HEK293 (cell line): ENCODE results near the gene RNASEH2A.

Experiments used
- GLI4 ChIP-seq: fragments of 450-650 bp; formaldehyde crosslinking; IDR thresholded peaks from 2 replicates; pipeline ENCODE4 v1.5.1; 2016; ENCODE audit warnings: missing biosample characterization, missing genetic modification characterization
- IKZF3 ChIP-seq: fragments of 450-650 bp; IDR thresholded peaks from 2 replicates; pipeline ENCODE4 v1.5.0; 2018; ENCODE audit warnings: missing biosample characterization, mild to moderate bottlenecking, missing genetic modification characterization, moderate library complexity
- KLF10 ChIP-seq: fragments of 450-650 bp; IDR thresholded peaks from 2 replicates; pipeline ENCODE4 v1.5.1; 2018; ENCODE audit warnings: missing biosample characterization, mild to moderate bottlenecking, missing genetic modification characterization
- ZFP3 ChIP-seq: fragments of 450-650 bp; formaldehyde crosslinking; IDR thresholded peaks from 2 replicates; pipeline ENCODE4 v1.5.1; 2016; ENCODE audit warnings: low read depth, missing biosample characterization, missing genetic modification characterization
- ZNF146 ChIP-seq: fragments of 450-650 bp; formaldehyde crosslinking; IDR thresholded peaks from 2 replicates; pipeline ENCODE4 v1.5.1; 2016; ENCODE audit warnings: missing biosample characterization, missing genetic modification characterization
- ZNF155 ChIP-seq: fragments of 450-650 bp; formaldehyde crosslinking; IDR thresholded peaks from 2 replicates; pipeline ENCODE4 v1.5.1; 2016; ENCODE audit warnings: missing biosample characterization, missing genetic modification characterization
- ZNF175 ChIP-seq: fragments of 450-650 bp; formaldehyde crosslinking; IDR thresholded peaks from 2 replicates; pipeline ENCODE4 v1.5.1; 2016; ENCODE audit warnings: missing biosample characterization, missing genetic modification characterization
- ZNF223 ChIP-seq: fragments of 450-650 bp; formaldehyde crosslinking; IDR thresholded peaks from 2 replicates; pipeline ENCODE4 v1.5.1; 2016; ENCODE audit warnings: missing biosample characterization, missing genetic modification characterization
- ZNF335 ChIP-seq: fragments of 450-650 bp; formaldehyde crosslinking; conservative IDR thresholded peaks from 2 replicates; pipeline ENCODE4 v1.5.1; 2016; ENCODE audit warnings: missing biosample characterization, missing genetic modification characterization
- ZNF391 ChIP-seq: fragments of 450-650 bp; formaldehyde crosslinking; IDR thresholded peaks from 2 replicates; pipeline ENCODE4 v1.5.1; 2016; ENCODE audit warnings: low read depth, missing biosample characterization, missing genetic modification characterization, borderline replicate concordance
- ZNF555 ChIP-seq: fragments of 450-650 bp; formaldehyde crosslinking; conservative IDR thresholded peaks from 2 replicates; pipeline ENCODE4 v1.5.1; 2017; ENCODE audit warnings: missing biosample characterization, mild to moderate bottlenecking, missing genetic modification characterization, inconsistent platforms
- ZNF677 ChIP-seq: fragments of 450-650 bp; IDR thresholded peaks from 2 replicates; pipeline ENCODE4 v1.5.0; 2018; ENCODE audit warnings: missing biosample characterization, mild to moderate bottlenecking, missing genetic modification characterization, moderate library complexity
- ZNF701 ChIP-seq: fragments of 450-650 bp; formaldehyde crosslinking; IDR thresholded peaks from 2 replicates; pipeline ENCODE4 v1.5.1; 2016; ENCODE audit warnings: missing biosample characterization, missing genetic modification characterization
- ZNF76 ChIP-seq: fragments of 450-650 bp; formaldehyde crosslinking; IDR thresholded peaks from 2 replicates; pipeline ENCODE4; 2016; ENCODE audit warnings: low read depth, missing biosample characterization, missing genetic modification characterization, borderline replicate concordance
- ZNF837 ChIP-seq: fragments of 450-650 bp; formaldehyde crosslinking; IDR thresholded peaks from 2 replicates; pipeline ENCODE4 v1.5.1; 2016; ENCODE audit warnings: missing biosample characterization, missing genetic modification characterization
- TF ChIP-seq, protein P1 (sequence below): fragments of 450-650 bp; formaldehyde crosslinking; IDR thresholded peaks from 2 replicates; pipeline ENCODE4 v1.5.1; 2016; ENCODE audit warnings: missing biosample characterization, missing genetic modification characterization, low read depth
- TF ChIP-seq, protein P2 (sequence below): fragments of 450-650 bp; formaldehyde crosslinking; IDR thresholded peaks from 2 replicates; pipeline ENCODE4 v1.5.1; 2016; ENCODE audit warnings: missing biosample characterization, missing genetic modification characterization
- TF ChIP-seq, protein P3 (sequence below): fragments of 450-650 bp; formaldehyde crosslinking; IDR thresholded peaks from 2 replicates; pipeline ENCODE4 v1.5.1; 2016; ENCODE audit warnings: missing biosample characterization, missing genetic modification characterization
- TF ChIP-seq, protein P4 (sequence below): fragments of 450-650 bp; formaldehyde crosslinking; IDR thresholded peaks from 2 replicates; pipeline ENCODE4 v1.5.1; 2016; ENCODE audit warnings: missing biosample characterization, missing genetic modification characterization
- TF ChIP-seq, protein P5 (sequence below): fragments of 450-650 bp; formaldehyde crosslinking; IDR thresholded peaks from 2 replicates; pipeline ENCODE4 v1.5.1; 2016; ENCODE audit warnings: missing biosample characterization, missing genetic modification characterization
- TF ChIP-seq, protein P6 (sequence below): fragments of 450-650 bp; formaldehyde crosslinking; IDR thresholded peaks from 2 replicates; pipeline ENCODE4 v1.5.1; 2016; ENCODE audit warnings: missing biosample characterization, missing genetic modification characterization
- TF ChIP-seq, protein P7 (sequence below): fragments of 450-650 bp; formaldehyde crosslinking; IDR thresholded peaks from 2 replicates; pipeline ENCODE4 v1.5.1; 2016; ENCODE audit warnings: missing biosample characterization, missing genetic modification characterization
- TF ChIP-seq, protein P8 (sequence below): sonication (generic); formaldehyde crosslinking; IDR thresholded peaks from 2 replicates; pipeline ENCODE4 v1.8.1; 2022; ENCODE audit warnings: mild to moderate bottlenecking, moderate library complexity, missing genetic modification reagents
- TF ChIP-seq, protein P9 (sequence below): fragments of 450-650 bp; formaldehyde crosslinking; IDR thresholded peaks from 2 replicates; pipeline ENCODE4 v1.5.1; 2017; ENCODE audit warnings: missing biosample characterization, missing genetic modification characterization

Gene RNASEH2A

DNA sequence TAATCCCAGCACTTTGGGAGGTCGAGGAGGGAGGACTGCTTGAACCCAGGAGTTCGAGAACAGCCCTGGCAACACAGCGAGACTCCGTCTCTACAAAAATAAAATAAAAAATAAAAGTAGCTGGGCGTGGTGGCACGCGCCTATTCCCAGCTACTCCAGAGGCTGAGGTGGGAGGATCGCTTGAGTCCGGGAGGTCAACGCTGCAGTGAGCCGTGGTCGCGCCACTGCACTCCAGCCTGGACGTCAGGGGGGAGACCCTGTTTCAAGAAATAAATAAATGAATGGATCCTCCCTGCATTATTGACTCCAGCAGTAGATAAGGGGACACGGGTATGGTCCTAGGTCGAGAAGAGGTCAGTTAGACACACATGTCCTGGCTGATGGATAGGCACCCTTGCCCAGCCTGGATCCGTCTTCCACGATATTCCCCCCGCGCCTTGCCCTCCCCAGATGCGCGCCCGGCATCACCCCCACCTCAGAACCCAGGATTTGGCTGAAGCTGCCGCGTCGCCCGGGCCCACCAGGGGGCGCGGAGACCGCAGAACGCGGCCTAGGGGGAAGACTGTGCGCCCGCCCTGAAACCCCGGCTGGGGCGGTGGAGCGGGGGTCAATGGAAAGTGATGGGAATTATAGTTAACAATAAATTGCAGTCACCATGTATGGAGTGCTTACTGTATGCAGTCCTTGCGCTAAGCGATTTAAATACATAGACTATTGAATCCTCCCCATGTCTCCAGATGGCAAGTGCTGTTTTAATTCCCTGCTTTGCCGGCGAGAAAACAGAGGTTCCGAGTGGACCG, 29.0 kb upstream of the RNASEH2A start (continued):
- TF ChIP-seq, protein P1, sequence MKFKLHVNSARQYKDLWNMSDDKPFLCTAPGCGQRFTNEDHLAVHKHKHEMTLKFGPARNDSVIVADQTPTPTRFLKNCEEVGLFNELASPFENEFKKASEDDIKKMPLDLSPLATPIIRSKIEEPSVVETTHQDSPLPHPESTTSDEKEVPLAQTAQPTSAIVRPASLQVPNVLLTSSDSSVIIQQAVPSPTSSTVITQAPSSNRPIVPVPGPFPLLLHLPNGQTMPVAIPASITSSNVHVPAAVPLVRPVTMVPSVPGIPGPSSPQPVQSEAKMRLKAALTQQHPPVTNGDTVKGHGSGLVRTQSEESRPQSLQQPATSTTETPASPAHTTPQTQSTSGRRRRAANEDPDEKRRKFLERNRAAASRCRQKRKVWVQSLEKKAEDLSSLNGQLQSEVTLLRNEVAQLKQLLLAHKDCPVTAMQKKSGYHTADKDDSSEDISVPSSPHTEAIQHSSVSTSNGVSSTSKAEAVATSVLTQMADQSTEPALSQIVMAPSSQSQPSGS = no peak
- no peak for TF ChIP-seq ZNF677 (tag by site-specific recombination)
- peak; percentile 25; the same call in 1 of the 2 replicates for TF ChIP-seq ZNF76 (tag by site-specific recombination)
- no peak for TF ChIP-seq ZFP3 (tag by site-specific recombination)
- TF ChIP-seq, protein P2, sequence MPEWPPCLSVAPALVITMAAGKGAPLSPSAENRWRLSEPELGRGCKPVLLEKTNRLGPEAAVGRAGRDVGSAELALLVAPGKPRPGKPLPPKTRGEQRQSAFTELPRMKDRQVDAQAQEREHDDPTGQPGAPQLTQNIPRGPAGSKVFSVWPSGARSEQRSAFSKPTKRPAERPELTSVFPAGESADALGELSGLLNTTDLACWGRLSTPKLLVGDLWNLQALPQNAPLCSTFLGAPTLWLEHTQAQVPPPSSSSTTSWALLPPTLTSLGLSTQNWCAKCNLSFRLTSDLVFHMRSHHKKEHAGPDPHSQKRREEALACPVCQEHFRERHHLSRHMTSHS (tag by site-specific recombination) = no peak
- no peak for TF ChIP-seq ZNF155 (tag by site-specific recombination)
- TF ChIP-seq, protein P3, sequence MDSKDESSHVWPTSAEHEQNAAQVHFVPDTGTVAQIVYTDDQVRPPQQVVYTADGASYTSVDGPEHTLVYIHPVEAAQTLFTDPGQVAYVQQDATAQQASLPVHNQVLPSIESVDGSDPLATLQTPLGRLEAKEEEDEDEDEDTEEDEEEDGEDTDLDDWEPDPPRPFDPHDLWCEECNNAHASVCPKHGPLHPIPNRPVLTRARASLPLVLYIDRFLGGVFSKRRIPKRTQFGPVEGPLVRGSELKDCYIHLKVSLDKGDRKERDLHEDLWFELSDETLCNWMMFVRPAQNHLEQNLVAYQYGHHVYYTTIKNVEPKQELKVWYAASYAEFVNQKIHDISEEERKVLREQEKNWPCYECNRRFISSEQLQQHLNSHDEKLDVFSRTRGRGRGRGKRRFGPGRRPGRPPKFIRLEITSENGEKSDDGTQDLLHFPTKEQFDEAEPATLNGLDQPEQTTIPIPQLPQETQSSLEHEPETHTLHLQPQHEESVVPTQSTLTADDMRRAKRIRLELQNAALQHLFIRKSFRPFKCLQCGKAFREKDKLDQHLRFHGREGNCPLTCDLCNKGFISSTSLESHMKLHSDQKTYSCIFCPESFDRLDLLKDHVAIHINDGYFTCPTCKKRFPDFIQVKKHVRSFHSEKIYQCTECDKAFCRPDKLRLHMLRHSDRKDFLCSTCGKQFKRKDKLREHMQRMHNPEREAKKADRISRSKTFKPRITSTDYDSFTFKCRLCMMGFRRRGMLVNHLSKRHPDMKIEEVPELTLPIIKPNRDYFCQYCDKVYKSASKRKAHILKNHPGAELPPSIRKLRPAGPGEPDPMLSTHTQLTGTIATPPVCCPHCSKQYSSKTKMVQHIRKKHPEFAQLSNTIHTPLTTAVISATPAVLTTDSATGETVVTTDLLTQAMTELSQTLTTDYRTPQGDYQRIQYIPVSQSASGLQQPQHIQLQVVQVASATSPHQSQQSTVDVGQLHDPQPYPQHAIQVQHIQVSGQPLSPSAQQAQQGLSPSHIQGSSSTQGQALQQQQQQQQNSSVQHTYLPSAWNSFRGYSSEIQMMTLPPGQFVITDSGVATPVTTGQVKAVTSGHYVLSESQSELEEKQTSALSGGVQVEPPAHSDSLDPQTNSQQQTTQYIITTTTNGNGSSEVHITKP (tag by site-specific recombination) = peak; percentile 99
- TF ChIP-seq GLI4 = no peak
- no peak for TF ChIP-seq ZNF837 (tag by site-specific recombination)
- peak; percentile 75 for TF ChIP-seq ZNF335 (tag by site-specific recombination)
- TF ChIP-seq ZNF175 (tag by site-specific recombination) = no peak
- no peak for TF ChIP-seq ZNF391
- TF ChIP-seq ZNF555 (tag by site-specific recombination) = no peak
- TF ChIP-seq, protein P4, sequence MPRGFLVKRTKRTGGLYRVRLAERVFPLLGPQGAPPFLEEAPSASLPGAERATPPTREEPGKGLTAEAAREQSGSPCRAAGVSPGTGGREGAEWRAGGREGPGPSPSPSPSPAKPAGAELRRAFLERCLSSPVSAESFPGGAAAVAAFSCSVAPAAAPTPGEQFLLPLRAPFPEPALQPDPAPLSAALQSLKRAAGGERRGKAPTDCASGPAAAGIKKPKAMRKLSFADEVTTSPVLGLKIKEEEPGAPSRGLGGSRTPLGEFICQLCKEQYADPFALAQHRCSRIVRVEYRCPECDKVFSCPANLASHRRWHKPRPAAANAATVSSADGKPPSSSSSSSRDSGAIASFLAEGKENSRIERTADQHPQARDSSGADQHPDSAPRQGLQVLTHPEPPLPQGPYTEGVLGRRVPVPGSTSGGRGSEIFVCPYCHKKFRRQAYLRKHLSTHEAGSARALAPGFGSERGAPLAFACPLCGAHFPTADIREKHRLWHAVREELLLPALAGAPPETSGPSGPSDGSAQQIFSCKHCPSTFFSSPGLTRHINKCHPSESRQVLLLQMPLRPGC (tag by site-specific recombination) = no peak
- TF ChIP-seq, protein P5, sequence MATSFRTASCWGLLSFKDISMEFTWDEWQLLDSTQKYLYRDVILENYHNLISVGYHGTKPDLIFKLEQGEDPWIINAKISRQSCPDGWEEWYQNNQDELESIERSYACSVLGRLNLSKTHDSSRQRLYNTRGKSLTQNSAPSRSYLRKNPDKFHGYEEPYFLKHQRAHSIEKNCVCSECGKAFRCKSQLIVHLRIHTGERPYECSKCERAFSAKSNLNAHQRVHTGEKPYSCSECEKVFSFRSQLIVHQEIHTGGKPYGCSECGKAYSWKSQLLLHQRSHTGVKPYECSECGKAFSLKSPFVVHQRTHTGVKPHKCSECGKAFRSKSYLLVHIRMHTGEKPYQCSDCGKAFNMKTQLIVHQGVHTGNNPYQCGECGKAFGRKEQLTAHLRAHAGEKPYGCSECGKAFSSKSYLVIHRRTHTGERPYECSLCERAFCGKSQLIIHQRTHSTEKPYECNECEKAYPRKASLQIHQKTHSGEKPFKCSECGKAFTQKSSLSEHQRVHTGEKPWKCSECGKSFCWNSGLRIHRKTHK = no peak
- TF ChIP-seq, protein P6, sequence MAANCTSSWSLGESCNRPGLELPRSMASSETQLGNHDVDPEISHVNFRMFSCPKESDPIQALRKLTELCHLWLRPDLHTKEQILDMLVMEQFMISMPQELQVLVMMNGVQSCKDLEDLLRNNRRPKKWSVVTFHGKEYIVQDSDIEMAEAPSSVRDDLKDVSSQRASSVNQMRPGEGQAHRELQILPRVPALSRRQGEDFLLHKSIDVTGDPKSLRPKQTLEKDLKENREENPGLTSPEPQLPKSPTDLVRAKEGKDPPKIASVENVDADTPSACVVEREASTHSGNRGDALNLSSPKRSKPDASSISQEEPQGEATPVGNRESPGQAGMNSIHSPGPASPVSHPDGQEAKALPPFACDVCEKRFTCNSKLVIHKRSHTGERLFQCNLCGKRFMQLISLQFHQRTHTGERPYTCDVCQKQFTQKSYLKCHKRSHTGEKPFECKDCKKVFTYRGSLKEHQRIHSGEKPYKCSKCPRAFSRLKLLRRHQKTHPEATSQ = no peak
- TF ChIP-seq, protein P7, sequence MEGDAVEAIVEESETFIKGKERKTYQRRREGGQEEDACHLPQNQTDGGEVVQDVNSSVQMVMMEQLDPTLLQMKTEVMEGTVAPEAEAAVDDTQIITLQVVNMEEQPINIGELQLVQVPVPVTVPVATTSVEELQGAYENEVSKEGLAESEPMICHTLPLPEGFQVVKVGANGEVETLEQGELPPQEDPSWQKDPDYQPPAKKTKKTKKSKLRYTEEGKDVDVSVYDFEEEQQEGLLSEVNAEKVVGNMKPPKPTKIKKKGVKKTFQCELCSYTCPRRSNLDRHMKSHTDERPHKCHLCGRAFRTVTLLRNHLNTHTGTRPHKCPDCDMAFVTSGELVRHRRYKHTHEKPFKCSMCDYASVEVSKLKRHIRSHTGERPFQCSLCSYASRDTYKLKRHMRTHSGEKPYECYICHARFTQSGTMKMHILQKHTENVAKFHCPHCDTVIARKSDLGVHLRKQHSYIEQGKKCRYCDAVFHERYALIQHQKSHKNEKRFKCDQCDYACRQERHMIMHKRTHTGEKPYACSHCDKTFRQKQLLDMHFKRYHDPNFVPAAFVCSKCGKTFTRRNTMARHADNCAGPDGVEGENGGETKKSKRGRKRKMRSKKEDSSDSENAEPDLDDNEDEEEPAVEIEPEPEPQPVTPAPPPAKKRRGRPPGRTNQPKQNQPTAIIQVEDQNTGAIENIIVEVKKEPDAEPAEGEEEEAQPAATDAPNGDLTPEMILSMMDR = peak; percentile 81
- TF ChIP-seq, protein P8, sequence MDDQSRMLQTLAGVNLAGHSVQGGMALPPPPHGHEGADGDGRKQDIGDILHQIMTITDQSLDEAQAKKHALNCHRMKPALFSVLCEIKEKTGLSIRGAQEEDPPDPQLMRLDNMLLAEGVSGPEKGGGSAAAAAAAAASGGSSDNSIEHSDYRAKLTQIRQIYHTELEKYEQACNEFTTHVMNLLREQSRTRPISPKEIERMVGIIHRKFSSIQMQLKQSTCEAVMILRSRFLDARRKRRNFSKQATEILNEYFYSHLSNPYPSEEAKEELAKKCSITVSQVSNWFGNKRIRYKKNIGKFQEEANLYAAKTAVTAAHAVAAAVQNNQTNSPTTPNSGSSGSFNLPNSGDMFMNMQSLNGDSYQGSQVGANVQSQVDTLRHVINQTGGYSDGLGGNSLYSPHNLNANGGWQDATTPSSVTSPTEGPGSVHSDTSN (CRISPR knock-in tag) = no peak
- peak; percentile 68 for TF ChIP-seq IKZF3 (tag by site-specific recombination)
- TF ChIP-seq ZNF701 (tag by site-specific recombination) = no peak
- TF ChIP-seq ZNF223 (tag by site-specific recombination) = no peak
- TF ChIP-seq, protein P9, sequence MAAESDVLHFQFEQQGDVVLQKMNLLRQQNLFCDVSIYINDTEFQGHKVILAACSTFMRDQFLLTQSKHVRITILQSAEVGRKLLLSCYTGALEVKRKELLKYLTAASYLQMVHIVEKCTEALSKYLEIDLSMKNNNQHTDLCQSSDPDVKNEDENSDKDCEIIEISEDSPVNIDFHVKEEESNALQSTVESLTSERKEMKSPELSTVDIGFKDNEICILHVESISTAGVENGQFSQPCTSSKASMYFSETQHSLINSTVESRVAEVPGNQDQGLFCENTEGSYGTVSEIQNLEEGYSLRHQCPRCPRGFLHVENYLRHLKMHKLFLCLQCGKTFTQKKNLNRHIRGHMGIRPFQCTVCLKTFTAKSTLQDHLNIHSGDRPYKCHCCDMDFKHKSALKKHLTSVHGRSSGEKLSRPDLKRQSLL (tag by site-specific recombination) = peak; percentile 17; the same call in 1 of the 2 replicates
- no peak for TF ChIP-seq ZNF146 (tag by site-specific recombination)
- no peak for TF ChIP-seq KLF10 (tag by site-specific recombination)
